Esophagus (tissue), 2 donors: ENCODE results near the gene PLPP1. TPM values are rescaled to one million over a fixed set of nuclear protein-coding genes. Genes with fewer than 3 reads are reported as not detected.

Experiments used
- H3K27ac ChIP-seq, 2 donors: one replicate each; pipeline ENCODE4 v1.5.1; 2013; ENCODE audit warnings: low read depth in 2 of 2, mild to moderate bottlenecking in 2 of 2, inconsistent platforms in 1 of 2, low read length in 1 of 2, moderate library complexity in 1 of 2
- H3K27me3 ChIP-seq, 2 donors: one replicate each; pipeline ENCODE4 v1.6.1; 2013; ENCODE audit warnings: low read length in 2 of 2, control low read depth in 1 of 2, mild to moderate bottlenecking in 1 of 2; ENCODE audit not compliant: insufficient read depth in 2 of 2, control insufficient read depth in 1 of 2
- H3K36me3 ChIP-seq, 2 donors: one replicate each; pipeline ENCODE4 v1.6.1; 2013; ENCODE audit warnings: low read length in 1 of 2; ENCODE audit not compliant: control insufficient read depth in 2 of 2, insufficient read depth in 2 of 2
- H3K4me1 ChIP-seq, 2 donors: one replicate each; pipeline ENCODE4 v1.6.1; 2013; ENCODE audit warnings: low read length in 1 of 2; ENCODE audit not compliant: control insufficient read depth in 2 of 2, insufficient read depth in 2 of 2
- H3K4me3 ChIP-seq, 2 donors: one replicate each; pipeline ENCODE4 v1.5.1; 2013; ENCODE audit warnings: low read length in 2 of 2, mild to moderate bottlenecking in 2 of 2, low read depth in 1 of 2, moderate library complexity in 1 of 2
- H3K9me3 ChIP-seq, 2 donors: one replicate each; pipeline ENCODE4 v1.6.1; 2013; ENCODE audit warnings: mild to moderate bottlenecking in 2 of 2, low read depth in 1 of 2, low read length in 1 of 2, moderate library complexity in 1 of 2; ENCODE audit not compliant: control insufficient read depth in 2 of 2, insufficient read depth in 1 of 2
- WGBS, 2 donors: extraction: QIAGEN DNeasy Blood & Tissue Kit; methylation state at CpG; one replicate each; pipeline ENCODE4 v1.1.7; 2013; 5-methylcytosine and 5-hydroxymethylcytosine counted together
- polyA plus RNA-seq, 2 donors: library from polyadenylated mRNA; stranded (reverse); fragments of 200-250 nt; gene quantifications; one replicate each; pipeline ENCODE4 v1.2.3, GENCODE V29; 2013
- donor health status: healthy with polysubstance abuse.
- donor health status: Bipolar disorder and iron deficiency.

The PLPP1 gene
- polyA plus RNA-seq, 2 donors, result 23.3 to 27.7 TPM

- Histone ChIP-seq H3K36me3 (no peaks in the 10 kb centered on the region), H3K4me3 (no peak overlapping the region), H3K4me1 (no peaks in the 10 kb centered on the region), H3K27ac (no peak overlapping the region), H3K27me3 (no peaks in the 10 kb centered on the region), H3K9me3 (no peaks in the 10 kb centered on the region)
- WGBS, 2 donors, result 57 to 76% methylated on average over 5 of the region's 5 CpGs
Observed at GRCh38 chr5:55467862-55468551, 66.8 kb downstream of the PLPP1 start.

- H3K36me3 ChIP-seq, result peaks cover 0 to 2% of the 10 kb centered on the region in 2 donors
- no peaks in the 10 kb centered on the region for H3K9me3 ChIP-seq
- H3K27ac ChIP-seq, result no peak overlapping the region
- 99 to 100% methylated on average over 3 of the region's 3 CpGs for WGBS, 2 donors
- no peaks in the 10 kb centered on the region for H3K27me3 ChIP-seq
- no peak overlapping the region for H3K4me3 ChIP-seq
- no peaks in the 10 kb centered on the region for H3K4me1 ChIP-seq
Observed at GRCh38 chr5:55463613-55464012, 71.2 kb downstream of the PLPP1 start.

GRCh38 chr5:55459572-55459971 lies 75.2 kb downstream of the PLPP1 start:
- 85 to 91% methylated on average over 2 of the region's 2 CpGs for WGBS, 2 donors
- Histone ChIP-seq H3K4me3 (no peak overlapping the region), H3K27ac (no peak overlapping the region), H3K4me1 (no peaks in the 10 kb centered on the region), H3K27me3 (no peaks in the 10 kb centered on the region), H3K9me3 (no peaks in the 10 kb centered on the region), H3K36me3 (peaks cover 0 to 2% of the 10 kb centered on the region in 2 donors)

GRCh38 chr5:55456216-55456895 lies 78.4 kb downstream of the PLPP1 start:
- H3K27me3 ChIP-seq, result no peaks in the 10 kb centered on the region
- H3K4me3 ChIP-seq, result no peak overlapping the region
- 90 to 91% methylated on average over 3 of the region's 3 CpGs for WGBS, 2 donors
- H3K4me1 ChIP-seq, result no peaks in the 10 kb centered on the region
- no peaks in the 10 kb centered on the region for H3K36me3 ChIP-seq
- no peak overlapping the region for H3K27ac ChIP-seq
- no peaks in the 10 kb centered on the region for H3K9me3 ChIP-seq

- Histone ChIP-seq H3K36me3 (no peaks in the 10 kb centered on the region), H3K4me1 (no peaks in the 10 kb centered on the region), H3K27ac (no peak overlapping the region), H3K27me3 (no peaks in the 10 kb centered on the region), H3K9me3 (no peaks in the 10 kb centered on the region), H3K4me3 (no peak overlapping the region)
- WGBS, 2 donors, result 68% methylated on average over 2 of the region's 2 CpGs
Observed at GRCh38 chr5:55454282-55454681, 80.5 kb downstream of the PLPP1 start.

- Histone ChIP-seq H3K4me3 (no peak overlapping the region), H3K27ac (no peak overlapping the region), H3K9me3 (no peaks in the 10 kb centered on the region), H3K4me1 (no peaks in the 10 kb centered on the region), H3K27me3 (no peaks in the 10 kb centered on the region), H3K36me3 (no peaks in the 10 kb centered on the region)
- WGBS, 2 donors, result 47 to 55% methylated on average over 1 of the region's 1 CpG
Observed at GRCh38 chr5:55453211-55453610, 81.6 kb downstream of the PLPP1 start.

- no peak overlapping the region for H3K27ac ChIP-seq
- H3K4me3 ChIP-seq, result no peak overlapping the region
- H3K4me1 ChIP-seq, result no peaks in the 10 kb centered on the region
- no peaks in the 10 kb centered on the region for H3K27me3 ChIP-seq
- 95 to 96% methylated on average over 2 of the region's 2 CpGs for whole genome bisulfite sequencing, 2 donors
- H3K9me3 ChIP-seq, result no peaks in the 10 kb centered on the region
- H3K36me3 ChIP-seq, result no peaks in the 10 kb centered on the region
Observed at GRCh38 chr5:55451976-55452375, 82.8 kb downstream of the PLPP1 start.

- Histone ChIP-seq H3K4me3 (no peak overlapping the region), H3K36me3 (no peaks in the 10 kb centered on the region), H3K9me3 (no peaks in the 10 kb centered on the region), H3K4me1 (no peaks in the 10 kb centered on the region), H3K27ac (no peak overlapping the region), H3K27me3 (no peaks in the 10 kb centered on the region)
- WGBS, 2 donors, result 85 to 89% methylated on average over 4 of the region's 4 CpGs
Observed at GRCh38 chr5:55450050-55450765, 84.6 kb downstream of the PLPP1 start.

- WGBS, 2 donors, result 71 to 73% methylated on average over 8 of the region's 8 CpGs
- H3K27me3 ChIP-seq, result no peaks in the 10 kb centered on the region
- no peak overlapping the region for H3K4me3 ChIP-seq
- no peaks in the 10 kb centered on the region for H3K36me3 ChIP-seq
- peak overlapping the region in 1 of 2 donors; percentile 37 for H3K27ac ChIP-seq
- H3K4me1 ChIP-seq, result no peaks in the 10 kb centered on the region
- no peaks in the 10 kb centered on the region for H3K9me3 ChIP-seq
Observed at GRCh38 chr5:55446640-55447351, 88.0 kb downstream of the PLPP1 start.
